H1 (cell line): ENCODE data around the gene PHLPP1. TPM values are rescaled to one million over a fixed set of nuclear protein-coding genes. Genes with fewer than 3 reads are reported as not detected.
A peak's percentile ranks its signal among the peaks of the same experiment; 100 is the strongest.

ENCODE experiments used
- CTCF ChIA-PET: fragments of 300-600 bp; sonication (Branson Sonifier 250); formaldehyde crosslinking; loops from one replicate; lab custom pipeline; 2021; ENCODE audit not compliant: partially characterized antibody; lab: Charles Lee
- POLR2A ChIA-PET: fragments of 300-600 bp; sonication (Branson Sonifier 250); formaldehyde crosslinking; loops from one replicate; lab custom pipeline; 2021; ENCODE audit warnings: inconsistent platforms; ENCODE audit not compliant: partially characterized antibody; lab: Charles Lee
- DNase-seq, 2 experiments: peaks; one replicate each; pipeline versions ENCODE4 v3.0.0 to v3.0.0-alpha.2; 2010 to 2022; ENCODE audit warnings: low spot score in 2 of 2, low read depth in 1 of 2, mixed read lengths in 1 of 2
- FAIRE-seq: peaks from 2 replicates; lab custom pipeline; 2011; peaks lifted over from hg19 to GRCh38; lab: Jason Lieb, UNC
- H2AFZ ChIP-seq: 2 replicates; pipeline ENCODE4 v1.8.1; 2012; ENCODE audit warnings: low read length, inconsistent platforms
- H2AK5ac ChIP-seq: 2 replicates; pipeline ENCODE4 v1.6.1; 2013; ENCODE audit warnings: low read depth, low read length
- H2BK120ac ChIP-seq: replicated peaks from 2 replicates; pipeline ENCODE3; 2013; ENCODE audit warnings: low read depth, low read length, inconsistent platforms
- H2BK12ac ChIP-seq: 2 replicates; pipeline ENCODE4 v1.6.1; 2013; ENCODE audit warnings: low read depth, low read length
- H2BK15ac ChIP-seq: 2 replicates; pipeline ENCODE4 v1.6.1; 2013; ENCODE audit warnings: low read length
- H2BK20ac ChIP-seq: 2 replicates; pipeline ENCODE4 v1.6.1; 2013; ENCODE audit warnings: low read length
- H2BK5ac ChIP-seq: 2 replicates; pipeline ENCODE4 v1.6.1; 2013; ENCODE audit warnings: low read depth, low read length
- H3K14ac ChIP-seq: 2 replicates; pipeline ENCODE4 v1.6.1; 2013; ENCODE audit warnings: inconsistent platforms; ENCODE audit not compliant: insufficient read length
- H3K18ac ChIP-seq: 2 replicates; pipeline ENCODE4 v1.6.1; 2013; ENCODE audit warnings: low read length; ENCODE audit errors: extremely low read depth
- H3K23ac ChIP-seq: 2 replicates; pipeline ENCODE4 v1.6.1; 2013; ENCODE audit warnings: inconsistent platforms; ENCODE audit not compliant: insufficient read length
- H3K23me2 ChIP-seq: 2 replicates; pipeline ENCODE4 v1.6.1; 2013; ENCODE audit warnings: low read depth, low read length
- H3K27ac ChIP-seq: 2 replicates; pipeline ENCODE4 v1.6.1; 2011; ENCODE audit warnings: low read depth, low read length, inconsistent platforms
- H3K27me3 ChIP-seq, 4 experiments: replicated peaks in 1 of 4; 1 replicate in 1 of 4; 2 replicates in 3 of 4; pipeline versions ENCODE4 v1.6.1 to v1.8.1; 2011 to 2013; ENCODE audit warnings: low read length in 3 of 4, mild to moderate bottlenecking in 3 of 4, inconsistent platforms in 2 of 4, mixed read lengths in 2 of 4, moderate library complexity in 1 of 4; ENCODE audit not compliant: control insufficient read depth in 3 of 4, insufficient read depth in 3 of 4; ENCODE audit errors: extremely low read depth in 1 of 4
- H3K36me3 ChIP-seq, 4 experiments: 2 replicates each; pipeline versions ENCODE4 v1.6.1 to v1.8.1; 2011 to 2013; ENCODE audit warnings: mild to moderate bottlenecking in 4 of 4, low read length in 3 of 4, moderate library complexity in 2 of 4, control low read depth in 1 of 4, inconsistent platforms in 1 of 4; ENCODE audit not compliant: insufficient read depth in 4 of 4, control insufficient read depth in 2 of 4
- H3K4ac ChIP-seq: replicated peaks from 2 replicates; pipeline ENCODE3; 2013; ENCODE audit warnings: low read length, low read depth, mixed read lengths, inconsistent platforms; ENCODE audit not compliant: insufficient read length
- H3K4me1 ChIP-seq, 4 experiments: replicated peaks in 1 of 4; 1 replicate in 1 of 4; 2 replicates in 3 of 4; pipeline versions ENCODE4 v1.6.1 to v1.8.1; 2011 to 2013; ENCODE audit warnings: low read length in 3 of 4, inconsistent platforms in 2 of 4, mixed read lengths in 1 of 4; ENCODE audit not compliant: insufficient read depth in 4 of 4, control insufficient read depth in 3 of 4
- H3K4me2 ChIP-seq, 2 experiments: 2 replicates each; pipeline versions ENCODE4 v1.6.1 to v1.8.1; 2011 to 2013; ENCODE audit warnings: low read depth in 2 of 2, low read length in 2 of 2, control low read depth in 1 of 2, inconsistent platforms in 1 of 2, mild to moderate bottlenecking in 1 of 2; ENCODE audit not compliant: insufficient read depth in 1 of 2
- H3K4me3 ChIP-seq, 4 experiments: fragments of 200-600, 300-600 bp in 1 of 4; sonication (generic), shearing (Covaris generic), sonication (Bioruptor Twin) in 1 of 4; 2 replicates each; pipeline versions ENCODE4 v1.5.1 to v1.8.1; 2011 to 2016; ENCODE audit warnings: low read length in 4 of 4, low read depth in 3 of 4, control low read depth in 2 of 4, inconsistent platforms in 2 of 4, mild to moderate bottlenecking in 2 of 4, mixed read lengths in 1 of 4, moderate library complexity in 1 of 4; ENCODE audit not compliant: insufficient read depth in 2 of 4; ENCODE audit errors: extremely low read depth in 1 of 4
- H3K56ac ChIP-seq: replicated peaks from 2 replicates; pipeline ENCODE3; 2013; ENCODE audit warnings: low read depth, mild to moderate bottlenecking, mixed read lengths, low read length, inconsistent platforms; ENCODE audit not compliant: insufficient read length
- H3K79me1 ChIP-seq: 2 replicates; pipeline ENCODE4 v1.6.1; 2013; ENCODE audit warnings: low read depth, low read length, control low read depth
- H3K79me2 ChIP-seq, 2 experiments: 2 replicates each; pipeline versions ENCODE4 v1.6.1 to v1.8.1; 2012 to 2013; ENCODE audit warnings: low read length in 2 of 2, mild to moderate bottlenecking in 2 of 2, inconsistent platforms in 1 of 2; ENCODE audit not compliant: insufficient read depth in 2 of 2, control insufficient read depth in 1 of 2
- H3K9ac ChIP-seq, 4 experiments: replicated peaks in 1 of 4; 1 replicate in 1 of 4; 2 replicates in 3 of 4; pipeline versions ENCODE4 v1.6.1 to v1.8.1; 2011 to 2013; ENCODE audit warnings: low read depth in 3 of 4, low read length in 3 of 4, control low read depth in 2 of 4, mild to moderate bottlenecking in 2 of 4, moderate library complexity in 2 of 4, inconsistent platforms in 1 of 4; ENCODE audit errors: extremely low read depth in 1 of 4
- H3K9me3 ChIP-seq, 2 experiments: 2 replicates each; pipeline versions ENCODE4 v1.6.1 to v1.8.1; 2012 to 2013; ENCODE audit warnings: mild to moderate bottlenecking in 2 of 2, moderate library complexity in 2 of 2, control low read depth in 1 of 2, inconsistent platforms in 1 of 2, low read depth in 1 of 2, low read length in 1 of 2, mixed read lengths in 1 of 2; ENCODE audit not compliant: insufficient read depth in 2 of 2
- H4K20me1 ChIP-seq, 2 experiments: replicated peaks in 1 of 2; 2 replicates each; pipeline versions ENCODE3 to v1.8.1; 2011 to 2013; ENCODE audit warnings: inconsistent platforms in 2 of 2, low read length in 2 of 2, mild to moderate bottlenecking in 1 of 2; ENCODE audit not compliant: insufficient read depth in 2 of 2, control insufficient read depth in 1 of 2
- H4K5ac ChIP-seq: 2 replicates; pipeline ENCODE4 v1.6.1; 2013; ENCODE audit warnings: low read length, low read depth, mixed read lengths, inconsistent platforms; ENCODE audit not compliant: insufficient read length
- H4K8ac ChIP-seq: 2 replicates; pipeline ENCODE4 v1.8.0; 2013; ENCODE audit warnings: mild to moderate bottlenecking, moderate library complexity, low read length, inconsistent platforms; ENCODE audit not compliant: insufficient read depth; ENCODE audit errors: extremely low read depth
- H4K91ac ChIP-seq: replicated peaks from 2 replicates; pipeline ENCODE3; 2013; ENCODE audit warnings: low read length, mixed read lengths, inconsistent platforms; ENCODE audit not compliant: insufficient read length
- CHD1 ChIP-seq: IDR thresholded peaks from 2 replicates; pipeline ENCODE4 v1.6.1; 2012; ENCODE audit warnings: low read depth, low read length, improper control_type of control experiment
- SP2 ChIP-seq: IDR thresholded peaks from 2 replicates; pipeline ENCODE4 v1.6.1; 2012; ENCODE audit warnings: mild to moderate bottlenecking, low read length, inconsistent platforms
- WGBS, 2 experiments: shearing (Covaris generic) in 1 of 2; methylation state at CpG; one replicate each; pipeline versions ENCODE4 v1.1.6 to v1.1.7; 2013 to 2015; ENCODE audit warnings: low lambda C conversion rate in 2 of 2, mixed read lengths in 2 of 2, inconsistent platforms in 1 of 2, low coverage in 1 of 2, missing lambda C conversion rate in 1 of 2; ENCODE audit not compliant: insufficient replicate concordance in 2 of 2, insufficient coverage in 1 of 2, insufficient read length in 1 of 2; ENCODE audit errors: extremely low coverage in 1 of 2, missing lambda C conversion rate in 1 of 2; 5-methylcytosine and 5-hydroxymethylcytosine counted together
- polyA plus RNA-seq, 7 experiments: library from polyadenylated mRNA; depleted of rRNA in 3 of 7; stranded (reverse) in 5 of 7; unstranded in 2 of 7; fragments of >200 nt in 5 of 7; fragments of 200-250 nt in 2 of 7; gene quantifications; 1 replicate in 5 of 7; 2 replicates in 1 of 7; 4 replicates in 1 of 7; pipeline versions ENCODE4 v1.2.1 to v1.2.3, GENCODE V29; 2011 to 2013; ENCODE audit warnings: missing spikeins in 2 of 7, mixed read lengths in 2 of 7
- total RNA-seq: library from RNA; stranded (reverse); fragmentation: NEBNext Ultra II Directional; extraction: Animal tissue kit (Norgen Biotek cat#: 25700); gene quantifications from 2 replicates; pipeline ENCODE4 v1.2.1, GENCODE V29; 2021

The PHLPP1 gene
- total and polyA plus RNA-seq, 2 of the 8 experiments (the other 6 are each of a cell fraction or from before 2014, with no cell fraction given): 28.0 to 66.3 TPM

DNA sequence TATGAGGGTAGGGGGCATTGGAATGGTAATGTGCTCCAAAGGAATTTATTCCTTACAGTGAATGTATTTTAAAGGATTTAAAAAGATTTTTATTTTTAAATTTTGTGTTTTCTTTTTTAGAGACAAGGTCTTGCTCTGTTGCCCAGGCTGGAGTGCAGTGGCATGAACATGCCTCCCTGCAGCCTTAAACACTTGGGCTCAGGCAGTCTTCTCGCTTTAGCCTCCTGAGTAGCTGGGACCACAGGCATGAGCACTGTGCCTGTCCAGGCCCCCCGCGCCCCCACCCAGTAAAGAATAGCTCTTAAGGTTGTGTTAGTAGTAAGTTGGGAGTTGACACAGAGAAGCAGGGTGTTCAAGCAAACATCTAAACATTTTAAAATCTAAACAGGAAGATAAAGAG is 36.6 kb downstream of the PHLPP1 start:
- Histone ChIP-seq H4K20me1 (peaks cover 0 to 4% of the 10 kb centered on the region in 2 experiments), H3K14ac (no peak overlapping the region), H2BK5ac (peak overlapping the region; percentile 84; the same call in 1 of the 2 replicates), H2BK20ac (peak overlapping the region; percentile 63; the same call in 1 of the 2 replicates), H3K27ac (0 out of 2 replicates have a peak overlapping the region, but pooled peaks have one; percentile 64), H3K79me2 (peaks cover 38 to 100% of the 10 kb centered on the region in 2 experiments), H4K8ac (peak overlapping the region; percentile 26; the same call in 1 of the 2 replicates), H2BK15ac (no peak overlapping the region), H3K9ac (no peak overlapping the region)
- FAIRE-seq: no peak
- 32% methylated on average over 3 of the region's 3 CpGs; no CpG with 5 or more reads in 1 of the 2 experiments for WGBS, 2 experiments
- no peak for TF ChIP-seq CHD1
- TF ChIP-seq SP2: no peak
- TF ChIP-seq, all 59 proteins: peak for 0
- ChIA-PET CTCF (interaction anchor here (0.7 to 3.3 kb wide), 7 partner anchors 11 to 51 kb away, joined by 3 to 17 read pairs (median 3); no protein-coding TSS in a partner anchor), POLR2A (interaction anchor here (0.9 to 3.5 kb wide), 5 partner anchors 9 to 37 kb away, joined by 3 to 15 read pairs (median 4); partner anchors contain the start of gene PHLPP1)
- DNase-seq: no peak
- peak overlapping the region; percentile 46 to 60; a peak in 2 of 4 replicates for H3K4me2 ChIP-seq
- H3K56ac ChIP-seq: no peak overlapping the region
- peak overlapping the region; percentile 79 for H3K4ac ChIP-seq
- no peak overlapping the region for H2AFZ ChIP-seq
- no peaks in the 10 kb centered on the region; the same call in 1 of the 2 replicates for H3K23me2 ChIP-seq
- peak overlapping the region; percentile 94 for H2BK12ac ChIP-seq
- no peak overlapping the region for H4K91ac ChIP-seq
- H2AK5ac ChIP-seq: peak overlapping the region; percentile 65; the same call in 1 of the 2 replicates
- no peaks in the 10 kb centered on the region for H3K27me3 ChIP-seq
- H2BK120ac ChIP-seq: no peak overlapping the region
- peaks cover 4 to 29% (median 27%) of the 10 kb centered on the region in 4 experiments for H3K4me1 ChIP-seq
- H3K79me1 ChIP-seq: peaks cover 4% of the 10 kb centered on the region; the same call in 1 of the 2 replicates
- no peaks in the 10 kb centered on the region; a peak in 1 of 8 replicates for H3K36me3 ChIP-seq
- peak overlapping the region in 1 of 4 experiments; percentile 40; a peak in 1 of 8 replicates for H3K4me3 ChIP-seq
- no peak overlapping the region for H3K23ac ChIP-seq
- H4K5ac ChIP-seq: peak overlapping the region; percentile 31
- 0 out of 2 replicates have a peak overlapping the region, but pooled peaks have one; percentile 41 for H3K18ac ChIP-seq
- 0 out of 4 replicates have a peak, but pooled peaks cover 0 to 4% of the 10 kb centered on the region in 2 experiments for H3K9me3 ChIP-seq
